ENCODE data around the gene MARCHF11. TPM values are rescaled to one million over a fixed set of nuclear protein-coding genes. Genes with fewer than 3 reads are reported as not detected.

The MARCHF11 gene
- total RNA-seq, 1 donor from 2014 or later, result not detected

GRCh38 chr5:16147179-16147900 lies 32.3 kb downstream of the MARCHF11 start:
- TF ChIP-seq CTCF (conservative IDR thresholded peaks at IDR 0.05; ENCODE audit: low read depth, low read length), result no peak
- no peak for DNase-seq (ENCODE audit: low read depth)

GRCh38 chr5:16144416-16144815 lies 35.2 kb downstream of the MARCHF11 start:
- H3K4me3 ChIP-seq (ENCODE audit: low read depth, low read length), result no peak overlapping the region
- no peak for TF ChIP-seq CTCF (conservative IDR thresholded peaks at IDR 0.05; ENCODE audit: low read depth, low read length)

More at GRCh38 chr5:16147179-16147900, 32.3 kb downstream of the MARCHF11 start:
- H3K4me3 ChIP-seq (ENCODE audit: low read depth, low read length), result no peak overlapping the region

GRCh38 chr5:16143361-16144049 lies 36.1 kb downstream of the MARCHF11 start:
- no peak for TF ChIP-seq CTCF (conservative IDR thresholded peaks at IDR 0.05; ENCODE audit: low read depth, low read length)
- DNase-seq (ENCODE audit: low read depth), result no peak
- H3K4me3 ChIP-seq (ENCODE audit: low read depth, low read length), result no peak overlapping the region

More at GRCh38 chr5:16144416-16144815, 35.2 kb downstream of the MARCHF11 start:
- DNase-seq (ENCODE audit: low read depth), result no peak

DNA sequence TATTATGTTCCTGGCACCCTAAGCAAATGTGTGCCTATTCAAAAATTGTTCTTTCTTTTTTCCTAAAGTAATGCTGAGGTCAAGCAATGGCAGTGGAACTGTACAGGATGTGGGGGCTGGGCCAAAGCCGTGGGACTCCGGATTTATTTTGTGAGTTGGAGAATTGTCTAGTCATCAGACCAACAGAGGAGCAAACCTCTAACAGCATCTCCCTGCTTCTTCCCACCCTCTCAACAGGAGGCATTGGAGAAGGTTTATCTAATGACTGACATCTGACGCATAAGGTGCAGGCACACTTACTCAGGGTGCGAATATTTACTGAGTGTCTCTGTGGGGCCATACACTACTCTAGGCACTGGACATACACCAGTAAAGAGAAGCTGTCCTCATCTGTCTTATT lies 38.6 kb downstream of the MARCHF11 start:
- DNase-seq (ENCODE audit: low read depth), result no peak
- H3K4me3 ChIP-seq (ENCODE audit: low read depth, low read length), result no peak overlapping the region
- TF ChIP-seq CTCF (conservative IDR thresholded peaks at IDR 0.05; ENCODE audit: low read depth, low read length), result no peak

- no peak overlapping the region for H3K4me3 ChIP-seq (ENCODE audit: low read depth, low read length)
- no peak for TF ChIP-seq CTCF (conservative IDR thresholded peaks at IDR 0.05; ENCODE audit: low read depth, low read length)
- no peak for DNase-seq (ENCODE audit: low read depth)
Measured at GRCh38 chr5:16140417-16140816, 39.2 kb downstream of the MARCHF11 start.

GRCh38 chr5:16137177-16137576 lies 42.4 kb downstream of the MARCHF11 start:
- DNase-seq (ENCODE audit: low read depth), result no peak
- no peak for TF ChIP-seq CTCF (conservative IDR thresholded peaks at IDR 0.05; ENCODE audit: low read depth, low read length)
- no peak overlapping the region for H3K4me3 ChIP-seq (ENCODE audit: low read depth, low read length)

Data from epithelial cell of proximal tubule (primary cell).